ENCODE results near the gene ATG16L1. TPM values are rescaled to one million over a fixed set of nuclear protein-coding genes. Genes with fewer than 3 reads are reported as not detected.

ATG16L1 gene
- total RNA-seq, 1 experiment from 2014 or later: 42.0 TPM

DNA sequence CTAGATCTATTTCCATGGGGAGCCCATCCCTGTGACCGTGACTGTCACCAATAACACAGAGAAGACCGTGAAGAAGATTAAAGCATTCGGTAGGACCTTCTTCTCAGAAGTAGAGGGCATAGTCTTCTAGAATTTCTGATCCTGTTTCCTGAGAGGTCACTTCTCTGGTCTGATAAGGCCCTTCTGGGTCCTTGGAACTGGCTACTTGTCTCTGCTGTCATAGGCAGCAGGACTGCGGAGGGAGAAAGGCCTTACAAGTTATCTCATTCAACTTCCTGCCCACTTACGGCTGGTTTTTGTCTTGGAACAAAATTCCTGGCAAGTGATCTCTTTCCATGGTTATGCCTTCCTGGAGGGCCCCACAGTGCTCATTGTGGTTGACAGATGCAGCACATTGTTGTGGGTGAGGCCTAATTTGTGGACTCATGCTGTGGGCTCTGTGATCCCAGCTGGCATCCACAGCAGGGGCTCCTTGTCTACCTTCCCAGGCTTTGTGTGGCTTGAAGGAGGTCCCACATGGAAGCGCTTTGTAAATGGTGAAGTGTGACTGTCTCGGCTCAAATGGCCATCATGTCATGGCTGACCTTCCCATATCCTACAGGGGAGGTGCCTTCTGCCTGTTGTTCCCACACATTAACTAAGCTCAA lies 78.1 kb downstream of the ATG16L1 start:
- H2BK20ac ChIP-seq (ENCODE audit: low read depth, low read length, poor library complexity, severe bottlenecking): no peak overlapping the region
- no peak overlapping the region; a peak in 1 of 7 replicates for H3K27ac Mint-ChIP-seq
- H3K27me3 ChIP-seq (ENCODE audit: insufficient read depth, low read length): no peaks in the 10 kb centered on the region; the same call in 1 of the 2 replicates
- H2BK120ac ChIP-seq (ENCODE audit: low read depth, low read length, poor library complexity, severe bottlenecking): no peak overlapping the region
- H4K8ac ChIP-seq (replicated peaks; ENCODE audit: insufficient read length, low read depth, low read length): no peak overlapping the region
- peaks cover 2% of the 10 kb centered on the region for H4K20me1 ChIP-seq (ENCODE audit: control insufficient read depth, insufficient read depth, insufficient read length)
- H3K9ac ChIP-seq (ENCODE audit: extremely low read depth, insufficient read length, low read length): no peak overlapping the region
- H4K5ac ChIP-seq (ENCODE audit: insufficient read length, low read depth, low read length): no peak overlapping the region
- WGBS (ENCODE audit: extremely low coverage, insufficient read length, low lambda C conversion rate): no CpG with 5 or more reads among the region's 7 CpGs
- H4K91ac ChIP-seq (ENCODE audit: insufficient read length, low read depth, low read length): no peak overlapping the region
- peaks cover 14 to 15% of the 10 kb centered on the region in 2 experiments for H3K4me1 Mint-ChIP-seq
- no peak overlapping the region for H3K56ac ChIP-seq (ENCODE audit: insufficient read length, low read depth, low read length)
- H3K23ac ChIP-seq (ENCODE audit: insufficient read length, low read depth, low read length): no peak overlapping the region
- no peaks in the 10 kb centered on the region for H3K9me3 ChIP-seq (ENCODE audit: control insufficient read depth, low read depth, low read length)
- peaks cover 100% of the 10 kb centered on the region for H3K27me3 Mint-ChIP-seq (ENCODE audit: low read depth)
- H3K4me3 Mint-ChIP-seq: no peak overlapping the region
- TF ChIP-seq, protein P1, sequence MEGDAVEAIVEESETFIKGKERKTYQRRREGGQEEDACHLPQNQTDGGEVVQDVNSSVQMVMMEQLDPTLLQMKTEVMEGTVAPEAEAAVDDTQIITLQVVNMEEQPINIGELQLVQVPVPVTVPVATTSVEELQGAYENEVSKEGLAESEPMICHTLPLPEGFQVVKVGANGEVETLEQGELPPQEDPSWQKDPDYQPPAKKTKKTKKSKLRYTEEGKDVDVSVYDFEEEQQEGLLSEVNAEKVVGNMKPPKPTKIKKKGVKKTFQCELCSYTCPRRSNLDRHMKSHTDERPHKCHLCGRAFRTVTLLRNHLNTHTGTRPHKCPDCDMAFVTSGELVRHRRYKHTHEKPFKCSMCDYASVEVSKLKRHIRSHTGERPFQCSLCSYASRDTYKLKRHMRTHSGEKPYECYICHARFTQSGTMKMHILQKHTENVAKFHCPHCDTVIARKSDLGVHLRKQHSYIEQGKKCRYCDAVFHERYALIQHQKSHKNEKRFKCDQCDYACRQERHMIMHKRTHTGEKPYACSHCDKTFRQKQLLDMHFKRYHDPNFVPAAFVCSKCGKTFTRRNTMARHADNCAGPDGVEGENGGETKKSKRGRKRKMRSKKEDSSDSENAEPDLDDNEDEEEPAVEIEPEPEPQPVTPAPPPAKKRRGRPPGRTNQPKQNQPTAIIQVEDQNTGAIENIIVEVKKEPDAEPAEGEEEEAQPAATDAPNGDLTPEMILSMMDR (conservative IDR thresholded peaks at IDR 0.05): no peak
- no peak overlapping the region for H3K4ac ChIP-seq (ENCODE audit: low read depth, low read length)
- H2BK5ac ChIP-seq (ENCODE audit: insufficient read length, low read length): no peak overlapping the region
- H3K23me2 ChIP-seq (ENCODE audit: insufficient read length, low read depth, low read length, poor library complexity, severe bottlenecking): no peaks in the 10 kb centered on the region
- no peak overlapping the region for H3K4me2 ChIP-seq (ENCODE audit: insufficient read depth, insufficient read length, low read length)
- H2AK5ac ChIP-seq (ENCODE audit: insufficient read length, low read length): no peak overlapping the region
- H3K4me1 ChIP-seq (ENCODE audit: insufficient read depth, low read length): peaks cover 2% of the 10 kb centered on the region; the same call in 1 of the 2 replicates
- H2BK15ac ChIP-seq (ENCODE audit: low read depth, low read length): no peak overlapping the region
- no peak overlapping the region for H3K14ac ChIP-seq (ENCODE audit: insufficient read depth, low read length)
- peak; percentile 56 for DNase-seq
- H2BK12ac ChIP-seq (ENCODE audit: insufficient read length, low read depth, low read length): no peak overlapping the region
- H2AFZ ChIP-seq (ENCODE audit: low read length): no peak overlapping the region
- H3K79me2 ChIP-seq (ENCODE audit: insufficient read depth, low read length): no peaks in the 10 kb centered on the region
- no peaks in the 10 kb centered on the region; a peak in 2 of 7 replicates for H3K36me3 Mint-ChIP-seq (ENCODE audit: insufficient read depth in 1 of 3, low read depth in 3 of 3)
- H3K27ac ChIP-seq (ENCODE audit: insufficient read length, low read depth, low read length): no peak overlapping the region
- no peak overlapping the region for H3K18ac ChIP-seq (ENCODE audit: insufficient read length, low read depth, low read length)
- H3T11ph ChIP-seq (ENCODE audit: low read length): no peak overlapping the region
- no peaks in the 10 kb centered on the region for H3K79me1 ChIP-seq (ENCODE audit: insufficient read depth, low read depth, low read length, poor library complexity, severe bottlenecking)
- H3K9me3 Mint-ChIP-seq: no peaks in the 10 kb centered on the region; a peak in 1 of 5 replicates

Data from H9 (cell line).